HG02763 (cell line): ENCODE data around the gene COL25A1.
"Not testable (repeated sequence)": the region's sequence is repeated elsewhere in the genome, so short reads cannot be mapped to it uniquely, and the experiment has no call there.

Source experiments
- ATAC-seq: cut with Tn5 transposase; IDR thresholded peaks from one replicate; pipeline ENCODE4 v1.9.1; 2021; ENCODE audit warnings: mild to moderate bottlenecking, moderate library complexity; ENCODE audit not compliant: unreplicated experiment

Gene COL25A1

GRCh38 chr4:108881986-108882385 is 420.5 kb downstream of the COL25A1 start:
- ATAC-seq, result no peak

- ATAC-seq, result no peak
Measured at GRCh38 chr4:108881190-108881589, 421.3 kb downstream of the COL25A1 start.

DNA sequence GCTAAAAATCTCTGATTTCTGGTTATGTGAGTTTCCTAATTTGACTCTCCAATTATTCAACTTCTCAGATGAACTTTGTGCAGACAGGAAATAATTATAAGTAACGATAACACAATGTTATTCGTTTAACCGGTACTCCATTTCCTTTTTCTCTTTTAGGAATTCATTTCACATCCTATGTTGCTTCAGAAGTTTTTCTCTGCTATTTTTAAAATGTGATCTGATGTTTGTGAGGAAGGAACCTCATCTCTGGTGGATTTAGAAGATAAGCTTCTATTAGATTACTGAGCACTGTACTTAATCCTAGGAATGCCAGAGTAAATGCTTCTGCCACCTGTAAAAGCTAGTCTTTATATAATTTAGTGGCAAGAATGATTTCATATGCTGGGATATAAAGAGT is 423.7 kb downstream of the COL25A1 start:
- ATAC-seq, result no peak

DNA sequence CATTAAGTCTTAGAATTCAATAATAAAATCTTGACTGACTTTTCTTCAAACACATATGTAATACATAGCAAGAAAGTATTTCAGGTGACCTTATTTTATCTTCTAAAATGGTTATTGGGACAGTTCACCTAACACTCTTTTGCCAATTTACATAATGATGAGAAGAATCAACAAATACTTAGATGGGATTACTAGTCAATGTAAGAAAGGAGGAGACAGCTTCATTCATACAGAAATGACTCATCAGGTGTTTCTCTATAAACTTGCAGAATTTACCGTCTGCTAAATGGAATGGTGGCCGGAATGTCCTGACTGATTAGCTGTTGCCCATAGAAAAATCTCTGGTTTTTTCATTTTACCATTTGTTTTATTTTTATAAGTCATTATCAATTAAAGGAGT is 424.6 kb downstream of the COL25A1 start:
- ATAC-seq, result no peak

- ATAC-seq, result no peak
Measured at GRCh38 chr4:108874806-108875205, 427.7 kb downstream of the COL25A1 start.

- ATAC-seq, result not testable (repeated sequence)
Measured at GRCh38 chr4:108869970-108870369, 432.5 kb downstream of the COL25A1 start.

DNA sequence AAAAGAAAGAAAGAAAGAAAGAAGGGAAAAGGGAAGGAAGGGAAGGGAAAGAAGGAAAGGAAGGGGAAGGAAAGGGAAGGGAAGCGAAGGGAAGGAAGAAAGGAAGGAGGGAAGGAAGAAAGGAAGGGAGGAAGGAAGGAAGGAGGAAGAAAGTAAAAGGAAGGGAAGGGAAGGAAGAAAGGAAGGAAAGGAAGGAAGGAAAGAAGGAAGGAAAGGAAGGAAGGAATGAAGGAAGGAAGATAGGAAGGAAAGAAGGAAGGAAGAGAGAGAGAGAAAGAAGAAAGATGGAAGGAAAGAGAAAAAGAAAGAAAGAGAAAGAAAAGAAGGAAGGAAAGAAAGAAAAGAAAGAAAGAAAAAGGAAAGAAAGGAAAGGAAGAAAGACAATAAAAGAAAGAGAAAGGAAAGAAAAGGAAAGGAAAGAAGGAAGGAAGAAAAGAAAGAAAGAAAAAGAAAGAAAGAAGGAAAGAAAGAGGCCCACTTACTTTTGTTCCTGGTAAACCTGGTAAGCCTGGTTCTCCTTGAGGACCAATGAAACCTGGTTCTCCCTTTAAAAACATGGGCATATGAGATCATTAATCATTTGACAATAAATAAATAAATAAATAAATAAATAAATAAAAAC is 433.7 kb downstream of the COL25A1 start:
- no peak for ATAC-seq

- ATAC-seq, result no peak
Measured at GRCh38 chr4:108867476-108867875, 435.0 kb downstream of the COL25A1 start.

- no peak for ATAC-seq
Measured at GRCh38 chr4:108861334-108861733, 441.1 kb downstream of the COL25A1 start.

- ATAC-seq, result no peak
Measured at GRCh38 chr4:108854786-108855185, 447.7 kb downstream of the COL25A1 start.

DNA sequence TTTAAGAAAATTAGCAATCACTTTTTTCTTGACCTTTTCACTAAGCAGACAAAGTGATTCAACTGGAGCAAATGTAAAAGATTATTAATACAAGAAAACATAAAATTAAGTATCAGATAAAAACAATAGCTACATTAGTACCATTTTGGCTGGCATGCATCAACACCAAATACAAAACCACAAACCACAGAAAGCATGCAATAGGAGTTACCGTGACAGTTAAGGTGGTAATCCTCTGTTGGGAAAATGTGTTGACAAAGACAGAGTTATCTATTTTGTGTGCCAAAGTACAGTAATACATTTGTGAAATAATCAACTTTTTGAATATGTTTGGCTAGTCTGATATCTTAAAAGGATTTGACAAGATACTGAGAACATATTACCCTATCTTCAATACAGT is 449.8 kb downstream of the COL25A1 start:
- ATAC-seq, result no peak

- no peak for ATAC-seq
Measured at GRCh38 chr4:108851366-108851765, 451.1 kb downstream of the COL25A1 start.

DNA sequence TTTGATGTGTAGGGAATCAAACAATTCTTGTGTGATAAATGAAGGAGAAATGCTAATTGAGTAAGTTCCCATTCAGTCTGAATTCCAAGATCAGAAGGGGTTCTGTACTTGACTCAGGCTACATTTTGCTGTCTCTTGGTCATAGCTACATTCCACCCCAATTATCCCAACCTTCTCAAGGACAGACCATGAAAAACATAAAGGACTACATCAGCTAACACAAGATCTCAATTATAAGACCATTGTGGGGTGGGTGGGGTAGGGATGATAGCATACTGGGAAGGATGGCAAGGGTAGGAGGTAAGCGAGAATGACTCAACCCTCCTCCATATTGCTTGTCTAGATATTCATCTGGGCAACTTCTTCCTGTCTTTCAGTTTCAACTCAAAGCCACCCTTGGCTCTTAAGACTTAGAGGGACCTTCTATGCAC is 452.2 kb downstream of the COL25A1 start:
- no peak for ATAC-seq

DNA sequence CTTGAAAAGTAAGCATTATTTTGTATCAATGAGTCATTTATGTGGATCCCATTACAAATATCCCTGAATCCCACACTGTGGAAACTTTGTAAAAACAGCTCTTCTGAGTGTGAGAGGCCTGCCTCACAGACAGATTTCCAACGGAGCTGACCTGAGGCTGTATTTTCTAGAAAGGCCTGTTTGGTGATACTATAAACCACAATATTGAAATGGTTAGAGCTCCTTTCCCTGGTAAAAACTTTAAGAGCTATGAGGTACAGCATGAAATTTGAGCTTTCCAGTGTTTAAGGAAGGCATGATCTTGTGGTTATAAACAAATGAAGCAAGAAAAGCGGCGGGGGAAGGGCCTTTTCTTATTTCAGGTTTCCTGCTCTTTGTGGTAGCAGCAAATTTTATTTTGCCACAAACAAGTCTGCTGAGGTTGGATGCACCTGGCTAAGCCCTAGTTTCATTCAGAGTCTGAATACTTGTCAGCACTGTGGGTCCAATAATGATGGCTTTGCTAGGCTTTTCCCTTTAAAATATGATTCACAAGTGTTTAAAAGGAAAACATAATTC is 452.8 kb downstream of the COL25A1 start:
- ATAC-seq, result peak; percentile 94

- no peak for ATAC-seq
Measured at GRCh38 chr4:108846568-108846967, 455.9 kb downstream of the COL25A1 start.

GRCh38 chr4:108840426-108840975 is 462.0 kb downstream of the COL25A1 start:
- no peak for ATAC-seq

DNA sequence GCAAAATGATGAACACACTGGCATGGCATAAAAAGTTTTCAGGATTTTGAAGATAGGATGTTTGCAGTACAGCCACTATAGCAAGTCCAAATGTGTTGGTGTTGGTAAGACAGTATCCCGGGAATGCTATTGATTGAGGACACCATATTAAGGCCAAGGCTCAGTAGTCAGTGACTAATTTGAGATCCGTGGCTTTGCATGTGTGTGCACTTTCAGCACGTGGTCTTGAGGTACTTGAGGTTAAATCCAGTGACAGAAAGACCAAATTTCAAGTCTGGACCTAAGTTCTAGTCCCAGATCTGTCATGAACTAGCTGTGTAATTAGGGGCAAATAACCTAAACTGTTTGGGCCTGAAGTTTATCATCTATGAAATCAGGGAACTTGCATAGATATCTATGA is 463.1 kb downstream of the COL25A1 start:
- ATAC-seq, result no peak

- ATAC-seq, result no peak
Measured at GRCh38 chr4:108838451-108838850, 464.0 kb downstream of the COL25A1 start.

DNA sequence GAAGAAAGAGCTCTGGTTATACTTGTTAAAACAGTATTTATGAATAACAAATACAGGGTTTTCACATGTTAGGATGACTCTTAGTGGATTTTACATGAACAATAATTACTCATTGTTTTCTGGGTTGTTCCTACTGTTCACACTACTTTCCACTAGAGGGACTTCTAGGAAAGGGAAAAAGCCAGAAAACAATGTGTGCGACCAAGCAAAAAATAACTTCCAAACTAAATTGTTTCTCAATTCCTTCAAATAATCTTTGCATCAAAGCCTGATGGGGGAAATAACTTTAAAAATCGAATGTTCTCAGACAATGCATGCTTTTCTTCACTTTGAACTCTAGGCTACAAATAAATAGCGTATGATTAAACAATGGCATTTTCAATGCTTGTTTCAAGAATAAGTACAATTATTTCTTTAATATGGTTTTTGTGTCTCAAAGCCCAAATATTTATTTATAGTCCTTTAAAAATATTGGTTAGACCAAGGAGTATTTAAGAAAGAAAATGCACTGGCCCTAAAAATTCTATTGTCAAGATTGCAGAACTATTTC is 467.5 kb downstream of the COL25A1 start:
- ATAC-seq, result peak; percentile 53

GRCh38 chr4:108834166-108834834 is 468.2 kb downstream of the COL25A1 start:
- no peak for ATAC-seq

DNA sequence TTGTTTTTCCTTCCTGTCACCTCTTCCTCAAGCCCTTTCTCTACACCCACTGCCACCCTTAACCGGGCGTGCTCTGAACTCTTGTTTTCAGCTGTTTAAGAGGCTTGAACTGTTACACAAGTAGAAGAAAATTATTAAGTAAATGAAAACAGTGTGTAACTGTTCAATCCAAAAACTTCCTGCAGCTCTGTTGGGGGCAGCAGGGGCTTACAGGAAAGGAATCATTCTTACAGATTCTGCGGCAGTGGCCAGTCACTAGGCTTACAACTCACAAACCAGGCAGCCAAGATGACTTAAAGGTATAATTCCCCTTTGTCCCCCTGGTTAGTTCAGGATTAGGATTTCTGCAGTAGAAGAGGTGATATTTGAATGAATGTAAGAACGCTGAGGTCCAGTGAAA is 469.4 kb downstream of the COL25A1 start:
- ATAC-seq, result no peak

GRCh38 chr4:108831886-108832285 is 470.6 kb downstream of the COL25A1 start:
- no peak for ATAC-seq
